EL (cell line): ENCODE data around the gene EIF5.

ENCODE experiments used
- DNase-seq: peaks from one replicate; pipeline ENCODE4 v3.0.0-alpha.2; 2016

The EIF5 gene

DNA sequence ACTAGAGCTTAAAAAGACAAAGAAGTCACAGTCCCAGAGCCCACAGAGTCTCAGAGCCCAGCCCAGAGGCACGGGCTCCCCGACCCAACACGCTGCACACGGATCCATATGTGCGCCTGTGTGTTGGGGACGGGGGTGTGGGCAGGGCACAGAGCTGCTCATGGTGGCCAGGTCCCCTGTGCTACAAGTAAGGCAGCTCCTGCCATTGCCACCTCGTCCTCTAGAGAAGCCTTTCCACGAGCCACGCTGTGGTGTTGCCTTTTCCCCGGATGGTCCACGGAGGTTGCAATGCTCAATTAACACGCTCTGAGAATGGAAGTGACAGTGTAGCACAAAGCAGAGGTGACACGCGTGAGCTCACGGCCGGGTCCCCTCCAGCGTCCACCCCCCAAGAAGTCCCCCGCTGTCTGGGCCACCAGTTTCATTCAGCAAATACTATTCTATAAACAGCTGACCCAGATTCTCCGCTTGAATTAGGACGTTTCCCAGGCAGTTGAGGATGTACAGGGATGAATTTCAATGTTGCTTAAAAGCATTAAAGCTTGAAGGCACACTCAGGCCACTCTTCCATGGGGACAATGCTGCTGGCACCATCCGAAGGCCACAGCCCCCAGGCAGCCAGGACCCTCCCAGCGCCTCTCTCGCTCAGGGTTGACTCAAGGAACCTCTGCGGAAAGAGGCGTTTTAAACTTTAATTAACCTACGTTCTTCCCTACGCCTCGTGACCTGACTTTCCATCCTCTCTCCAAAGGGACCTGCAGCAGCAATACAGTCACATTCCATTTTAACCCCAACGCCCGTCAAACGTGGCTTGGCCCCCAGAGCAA is 22.7 kb upstream of the EIF5 start:
- no peak for DNase-seq

DNA sequence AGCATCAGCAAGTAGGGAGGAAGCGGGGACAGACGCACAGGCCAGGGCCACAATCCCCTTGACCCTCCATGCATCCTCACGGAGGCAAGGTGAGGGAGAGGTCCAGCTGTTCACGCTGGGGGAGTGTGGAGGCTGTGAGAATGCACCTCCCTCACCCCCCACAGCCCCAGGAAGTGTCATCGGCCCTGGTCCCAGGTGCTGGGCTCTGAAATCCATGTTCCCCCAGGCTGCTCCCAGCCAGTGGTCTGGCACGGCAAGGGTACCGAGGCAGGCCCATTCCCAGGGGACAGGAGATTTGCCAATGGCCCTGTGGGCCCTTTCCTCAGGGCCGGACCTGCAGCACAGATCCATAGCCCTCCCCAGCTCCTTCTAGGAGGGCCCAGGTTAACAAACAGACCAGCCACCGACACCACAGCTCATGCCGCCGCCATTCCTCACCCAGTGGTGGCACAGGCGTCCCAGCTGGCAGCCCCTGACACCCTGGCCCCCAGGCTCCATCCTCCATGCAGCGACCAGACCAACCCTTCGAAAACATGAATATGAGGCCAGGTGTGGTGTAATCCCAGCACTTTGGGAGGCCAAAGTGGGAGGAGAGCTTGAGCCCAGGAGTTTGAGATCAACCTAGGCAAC is 21.9 kb upstream of the EIF5 start:
- no peak for DNase-seq

- no peak for DNase-seq
Measured at GRCh38 chr14:103313704-103314103, 20.3 kb upstream of the EIF5 start.

GRCh38 chr14:103314496-103315277 is 19.4 kb upstream of the EIF5 start:
- DNase-seq, result no peak

DNA sequence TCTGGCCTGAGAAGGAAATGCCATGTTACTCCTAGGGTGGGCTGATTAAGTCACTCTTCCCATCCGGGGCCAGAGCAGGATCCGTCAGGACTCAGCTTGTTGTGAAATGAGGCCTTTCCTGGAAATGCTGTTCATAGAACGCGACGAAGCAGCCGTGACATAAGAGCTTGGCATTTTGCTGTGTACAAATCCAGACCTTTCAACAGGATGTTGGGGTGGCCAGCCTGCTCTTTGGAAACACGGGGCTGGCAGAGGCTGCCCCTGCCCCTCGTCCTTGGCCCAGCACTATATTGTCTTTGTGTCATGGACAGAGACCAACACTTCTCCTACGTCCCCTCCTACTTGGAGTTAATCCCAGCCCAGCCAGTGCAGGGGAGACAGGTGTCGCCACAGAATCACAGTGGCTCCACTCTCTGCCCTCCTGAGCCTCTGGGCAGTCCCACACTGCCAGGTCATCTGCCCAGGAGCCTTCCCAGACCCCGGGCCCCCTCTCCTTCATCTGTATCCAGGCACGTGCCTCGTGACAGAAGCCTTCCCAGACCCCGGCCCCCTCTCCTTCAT is 18.6 kb upstream of the EIF5 start:
- peak; percentile 47 for DNase-seq

DNA sequence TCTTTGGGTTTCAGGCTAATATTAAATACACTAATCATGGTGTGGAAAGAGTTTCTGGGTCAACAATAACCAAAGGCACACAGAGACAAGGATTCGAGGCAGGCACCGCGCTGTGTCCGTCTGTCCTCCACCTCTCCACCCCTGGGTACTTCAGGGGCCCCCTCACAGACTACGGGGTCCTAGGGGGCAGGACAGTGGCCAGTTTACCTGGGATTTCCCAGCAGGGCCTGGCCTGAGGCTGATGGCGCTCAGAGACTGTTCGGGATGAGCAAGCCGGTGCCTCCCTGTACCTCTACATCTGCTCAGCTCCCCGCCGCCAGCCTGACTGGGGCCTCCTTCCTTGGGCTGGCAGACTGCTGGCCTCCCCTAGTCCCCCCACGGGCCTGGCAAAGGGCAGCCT is 18.1 kb upstream of the EIF5 start:
- DNase-seq, result no peak

DNA sequence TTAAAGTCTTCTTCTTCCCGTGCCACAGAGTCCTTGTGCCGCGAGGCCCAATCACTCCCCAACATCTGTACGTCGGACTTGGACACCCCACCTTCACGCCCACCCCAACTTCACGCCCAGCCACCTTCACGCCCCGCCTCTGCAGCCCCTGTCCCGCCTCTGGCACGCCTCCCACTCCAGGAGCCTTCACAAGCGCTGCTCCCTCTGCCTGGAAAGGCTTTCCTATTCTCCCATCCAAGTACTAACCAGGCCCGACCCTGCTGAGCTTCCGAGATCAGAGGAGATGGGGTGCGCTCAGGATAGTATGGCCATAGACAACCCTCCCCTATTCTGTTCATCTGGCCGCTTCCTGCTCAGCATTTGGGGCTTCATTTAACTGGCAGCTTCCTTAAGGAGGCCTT is 17.3 kb upstream of the EIF5 start:
- no peak for DNase-seq

GRCh38 chr14:103317251-103317650 is 16.8 kb upstream of the EIF5 start:
- no peak for DNase-seq

GRCh38 chr14:103317976-103318580 is 16.0 kb upstream of the EIF5 start:
- no peak for DNase-seq

DNA sequence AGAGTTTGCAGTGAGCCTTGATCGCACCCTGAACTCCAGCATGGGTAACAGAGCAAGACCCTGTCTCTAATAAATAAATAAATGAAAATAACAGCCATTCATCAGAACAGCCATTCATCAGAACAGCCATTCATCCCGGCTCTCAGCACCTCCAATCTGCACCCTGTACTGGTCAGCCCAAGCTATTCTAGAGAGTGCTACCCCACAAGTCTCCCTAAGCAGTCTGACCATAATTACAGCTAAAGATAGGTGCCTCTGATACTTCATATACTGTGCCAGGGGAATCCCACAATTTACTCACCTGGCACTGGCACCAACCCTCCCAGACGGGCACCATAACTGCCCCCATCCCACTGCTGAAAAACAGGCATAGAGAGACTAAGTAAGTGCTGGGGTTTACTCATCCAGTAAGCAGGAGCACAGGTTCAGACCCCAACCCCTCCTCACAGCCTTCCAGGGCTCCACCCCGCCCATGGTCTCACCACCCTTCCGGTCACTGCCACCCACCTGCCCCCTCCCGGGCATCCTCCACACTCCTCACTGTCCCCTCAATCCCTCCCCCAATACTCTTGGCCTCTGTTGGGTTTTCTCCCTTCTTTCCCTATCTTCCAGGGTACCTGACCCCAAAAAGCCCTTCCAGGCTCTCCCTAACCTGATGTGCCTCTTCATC is 15.2 kb upstream of the EIF5 start:
- DNase-seq, result no peak

DNA sequence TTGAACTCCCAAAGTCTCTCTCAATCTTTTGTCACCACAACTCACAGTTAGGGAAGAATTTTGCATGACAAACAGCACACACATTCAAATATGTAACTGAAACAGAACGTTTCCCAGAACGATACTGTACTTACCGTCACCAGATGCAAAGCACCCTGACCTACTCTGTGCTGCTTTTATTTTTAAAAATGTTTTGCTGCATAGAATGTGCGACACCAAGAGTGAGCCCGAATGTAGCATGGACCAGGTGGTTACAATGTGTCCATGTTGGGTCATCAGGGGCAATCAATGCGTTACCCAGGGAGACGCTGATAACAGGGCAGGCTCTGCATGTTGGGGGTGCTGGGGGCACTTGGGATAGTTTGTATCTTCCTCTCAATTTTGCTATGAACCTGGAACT is 14.6 kb upstream of the EIF5 start:
- DNase-seq, result no peak

- no peak for DNase-seq
Measured at GRCh38 chr14:103326078-103326477, 8.0 kb upstream of the EIF5 start.

GRCh38 chr14:103328941-103329340 is 5.1 kb upstream of the EIF5 start:
- no peak for DNase-seq

DNA sequence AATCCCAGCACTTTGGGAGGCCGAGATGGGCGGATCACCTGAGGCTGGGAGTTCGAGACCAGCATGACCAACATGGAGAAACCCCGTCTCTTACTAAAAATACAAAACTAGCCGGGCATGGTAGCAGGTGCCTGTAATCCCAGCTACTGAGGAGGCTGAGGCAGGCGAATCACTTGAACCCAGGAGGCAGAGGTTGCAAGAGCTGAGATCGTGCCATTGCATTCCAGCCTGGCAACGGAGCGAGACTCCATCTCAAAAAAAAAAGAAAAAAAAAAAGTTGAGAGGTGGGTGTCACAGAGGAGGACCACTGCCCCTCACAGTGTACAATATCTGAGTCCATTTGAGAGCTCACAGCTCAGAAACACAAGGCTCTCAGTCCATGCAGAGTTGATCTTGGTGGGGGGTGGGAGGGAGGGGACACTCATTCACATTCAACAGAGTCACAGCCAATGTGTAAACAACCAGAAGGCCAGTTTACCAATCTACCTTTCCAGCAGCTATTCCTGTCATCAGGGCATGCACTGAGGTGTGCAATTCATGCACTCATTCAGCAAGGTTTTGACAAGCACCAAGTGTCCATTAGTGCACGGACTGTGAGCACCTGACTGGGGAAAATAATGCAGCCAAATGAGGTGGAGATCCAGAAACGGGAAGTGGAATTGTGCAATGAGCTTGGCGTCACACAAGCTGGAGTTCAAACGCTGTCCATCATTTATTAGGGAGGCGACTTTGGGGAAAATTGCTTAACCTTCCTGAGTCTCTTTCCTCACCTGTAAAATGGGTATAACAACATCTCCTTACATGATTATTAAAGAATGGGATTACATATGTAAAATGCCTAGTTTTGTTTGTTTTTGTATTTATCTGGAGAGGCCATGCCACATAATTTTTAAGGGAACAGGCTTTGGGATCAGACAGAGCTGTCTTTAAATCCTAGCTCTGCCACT is 4.4 kb upstream of the EIF5 start:
- DNase-seq, result no peak

- no peak for DNase-seq
Measured at GRCh38 chr14:103330536-103330935, 3.5 kb upstream of the EIF5 start.

DNA sequence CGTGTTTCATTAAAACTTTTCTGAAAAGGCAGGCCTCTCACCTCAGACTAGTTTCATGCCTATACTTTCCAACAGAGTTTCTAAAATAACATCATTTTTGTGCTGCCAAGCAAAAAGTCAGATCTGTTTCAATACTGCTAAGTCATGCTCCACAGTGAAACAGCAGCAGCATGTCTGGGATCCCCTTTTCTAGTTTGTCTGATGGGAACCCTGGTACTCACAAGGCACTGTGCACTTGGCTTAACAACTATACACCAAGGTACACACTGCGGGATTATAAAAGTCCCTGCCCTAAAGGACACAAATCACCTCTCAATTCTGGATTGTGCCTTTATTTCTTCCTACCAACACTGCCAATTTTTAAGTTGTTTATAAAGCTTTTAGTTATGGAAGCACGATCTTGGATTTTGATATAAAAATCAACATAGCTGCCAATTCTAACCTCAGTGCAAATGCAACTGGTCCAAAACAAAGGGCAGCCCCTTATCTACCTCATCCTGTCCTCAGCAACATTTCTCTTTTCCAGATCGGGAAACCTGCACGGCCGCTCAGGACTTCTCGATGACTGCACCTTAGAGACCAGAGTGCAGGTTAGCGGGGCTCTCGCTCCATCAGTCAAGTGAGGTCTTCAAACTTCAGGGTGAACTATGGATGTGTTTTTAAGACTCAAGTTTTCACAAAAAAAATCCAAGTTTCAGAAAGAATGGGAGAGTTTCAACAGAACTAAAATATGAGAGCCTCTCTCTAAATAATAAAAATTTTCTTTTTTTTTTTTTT is 1.7 kb upstream of the EIF5 start:
- no peak for DNase-seq

DNA sequence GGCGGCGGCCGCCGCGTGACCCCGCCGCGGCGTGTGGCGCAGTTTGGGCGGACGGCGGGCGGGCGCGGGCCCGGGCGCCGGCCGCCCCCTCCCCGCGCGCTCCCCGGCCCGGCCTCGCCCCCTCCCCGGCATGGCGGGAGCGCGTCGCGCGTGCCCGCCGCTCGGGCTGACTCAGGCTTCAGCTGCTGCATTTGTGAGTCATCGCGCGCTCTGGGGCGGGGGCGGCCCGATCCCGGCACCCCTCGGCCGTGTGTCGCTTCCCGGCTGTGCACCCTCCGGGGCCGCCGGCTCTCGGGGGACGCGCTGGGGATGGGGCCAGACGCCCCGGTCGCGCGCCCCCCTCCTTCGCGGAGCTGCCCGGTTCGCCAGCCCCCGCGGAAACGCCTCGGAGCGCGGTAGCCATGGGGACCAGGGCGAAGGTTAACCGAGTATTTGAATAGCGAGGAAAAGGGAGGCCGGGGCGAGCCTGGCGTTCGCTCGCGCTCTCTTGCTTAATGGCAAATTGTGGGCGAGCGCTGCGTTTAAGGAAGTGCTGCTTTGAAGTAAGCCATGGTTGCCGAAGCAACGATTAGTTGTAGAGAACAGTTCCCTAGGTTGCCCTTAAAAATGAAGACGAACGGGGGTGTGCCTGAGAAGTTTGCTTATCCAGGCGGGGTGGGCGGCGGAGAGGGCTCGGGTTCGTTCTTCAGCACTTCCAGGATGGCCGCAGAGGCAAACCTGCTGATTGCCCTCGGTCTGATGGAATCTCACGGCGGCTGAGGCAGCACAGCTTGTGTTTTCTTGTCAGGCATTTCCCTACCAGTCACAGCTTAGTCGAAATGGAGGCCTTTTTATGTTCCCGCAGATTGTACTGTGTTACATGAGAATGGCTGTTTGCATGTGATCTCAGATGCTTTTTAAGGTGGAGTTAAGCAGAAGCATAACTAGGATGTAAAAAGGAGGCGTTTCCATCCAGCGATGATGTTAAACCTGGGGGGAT is 896 bp downstream of the EIF5 start:
- DNase-seq, result peak; percentile 78

DNA sequence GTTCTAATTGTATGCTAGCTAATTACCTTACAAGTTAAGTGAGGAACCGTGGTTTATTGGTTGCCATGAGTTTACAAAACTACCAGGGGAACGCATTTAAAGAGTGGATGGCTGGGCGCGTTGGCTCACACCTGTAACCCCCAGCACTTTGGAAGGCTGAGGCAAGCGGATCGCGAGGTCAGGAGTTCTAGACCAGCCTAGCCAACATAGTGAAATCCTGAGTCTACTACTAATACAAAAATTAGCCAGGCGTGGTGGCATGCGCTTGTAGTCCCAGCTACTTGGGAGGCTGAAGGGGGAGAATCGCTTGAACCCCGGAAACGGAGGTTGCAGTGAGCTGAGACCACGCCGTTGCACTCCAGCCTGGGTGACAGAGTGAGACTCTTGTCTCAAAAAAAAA is 2.2 kb downstream of the EIF5 start:
- DNase-seq, result no peak

- DNase-seq, result no peak
Measured at GRCh38 chr14:103337794-103338193, 3.8 kb downstream of the EIF5 start.
